KMS-11 (cell line): ENCODE measurements around the gene PTGDS.

ENCODE experiments used
- H2AFZ ChIP-seq: fragments of 200-600 bp; sonication (generic); 2 replicates; pipeline ENCODE4 v1.6.1; 2016; ENCODE audit warnings: antibody characterized with exemption, mixed run types, low read depth
- H3K27ac ChIP-seq: fragments of 200-600 bp; sonication (generic); 2 replicates; pipeline ENCODE4 v1.6.1; 2016; ENCODE audit warnings: mild to moderate bottlenecking, mixed run types
- H3K27me3 ChIP-seq: fragments of 200-600 bp; sonication (generic); 2 replicates; pipeline ENCODE4 v1.6.1; 2017; ENCODE audit warnings: mild to moderate bottlenecking, low read depth, mixed run types, moderate library complexity; ENCODE audit not compliant: insufficient read depth
- H3K36me3 ChIP-seq: fragments of 200-600 bp; sonication (generic); 2 replicates; pipeline ENCODE4 v1.6.1; 2017; ENCODE audit warnings: mild to moderate bottlenecking, mixed run types; ENCODE audit not compliant: insufficient read depth
- H3K4me1 ChIP-seq: fragments of 200-600 bp; sonication (generic); 2 replicates; pipeline ENCODE4 v1.6.1; 2016; ENCODE audit warnings: mild to moderate bottlenecking, low read depth, mixed run types; ENCODE audit not compliant: poor library complexity, severe bottlenecking
- H3K4me2 ChIP-seq: fragments of 200-600 bp; sonication (generic); 2 replicates; pipeline ENCODE4 v1.7.0; 2016; ENCODE audit warnings: mild to moderate bottlenecking, mixed run types
- H3K4me3 ChIP-seq: fragments of 200-600 bp; sonication (generic); IDR thresholded peaks from 2 replicates; pipeline ENCODE4 v1.6.1; 2017; ENCODE audit warnings: low read depth, low read length, mixed read lengths; ENCODE audit not compliant: insufficient read depth
- H3K79me2 ChIP-seq: fragments of 200-600 bp; sonication (generic); 2 replicates; pipeline ENCODE4 v1.6.1; 2016; ENCODE audit warnings: low read depth, mixed run types; ENCODE audit not compliant: insufficient read depth
- H3K9ac ChIP-seq: fragments of 200-600 bp; sonication (generic); 2 replicates; pipeline ENCODE4 v1.6.1; 2016; ENCODE audit warnings: mild to moderate bottlenecking, mixed run types
- H4K20me1 ChIP-seq: fragments of 200-600 bp; sonication (generic); 2 replicates; pipeline ENCODE4 v1.6.1; 2016; ENCODE audit warnings: mild to moderate bottlenecking, mixed run types; ENCODE audit not compliant: insufficient read depth
- CTCF ChIP-seq: fragments of 200-600 bp; sonication (generic); conservative IDR thresholded peaks from 2 replicates; pipeline ENCODE4 v1.6.1; 2017; ENCODE audit warnings: low read depth, mild to moderate bottlenecking, antibody characterized with exemption, low read length, moderate library complexity, mixed read lengths

Gene PTGDS

DNA sequence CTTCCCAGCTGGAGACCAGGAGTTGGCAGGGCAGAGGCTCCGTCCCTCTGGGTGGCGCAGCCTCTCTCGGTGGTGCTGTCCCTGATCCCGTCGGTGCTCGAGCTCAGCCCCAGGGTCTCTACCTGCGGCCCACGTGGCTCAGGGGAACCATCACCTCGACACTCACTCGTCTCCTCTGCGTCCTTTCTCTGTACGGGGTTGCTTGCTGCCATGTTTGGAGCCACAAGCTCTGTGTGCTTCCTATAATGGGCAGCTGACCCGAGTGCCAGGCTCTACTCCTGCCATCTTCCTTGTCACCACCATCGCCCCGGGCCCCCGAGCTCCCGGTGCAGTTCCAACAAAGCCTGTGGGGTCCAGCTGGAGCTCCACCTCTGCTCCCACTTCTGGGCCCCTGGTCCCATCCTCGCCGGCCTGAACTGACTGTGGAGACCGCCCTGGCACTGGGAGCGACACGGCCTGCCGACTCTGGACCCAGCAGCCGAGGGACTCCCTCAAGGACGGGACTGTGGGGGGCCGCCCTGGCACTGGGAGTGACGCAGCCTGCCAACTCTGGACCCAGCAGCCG is 37.8 kb upstream of the PTGDS start:
- no peaks in the 10 kb centered on the region for H4K20me1 ChIP-seq
- no peak overlapping the region for H3K27ac ChIP-seq
- H3K4me3 ChIP-seq: no peak overlapping the region
- H3K9ac ChIP-seq: no peak overlapping the region
- H3K4me1 ChIP-seq: no peaks in the 10 kb centered on the region
- peaks cover 3% of the 10 kb centered on the region; the same call in 1 of the 2 replicates for H3K36me3 ChIP-seq
- no peak for TF ChIP-seq CTCF
- no peaks in the 10 kb centered on the region for H3K27me3 ChIP-seq
- no peak overlapping the region for H3K4me2 ChIP-seq
- peaks cover 18% of the 10 kb centered on the region; the same call in 1 of the 2 replicates for H3K79me2 ChIP-seq
- no peak overlapping the region for H2AFZ ChIP-seq

- Histone ChIP-seq H3K4me3 (no peak overlapping the region), H3K9ac (no peak overlapping the region), H3K4me1 (peaks cover 4% of the 10 kb centered on the region), H3K27me3 (no peaks in the 10 kb centered on the region), H2AFZ (no peak overlapping the region), H3K27ac (no peak overlapping the region), H3K36me3 (peaks cover 3% of the 10 kb centered on the region; the same call in 1 of the 2 replicates), H4K20me1 (no peaks in the 10 kb centered on the region), H3K4me2 (no peak overlapping the region), H3K79me2 (peaks cover 18% of the 10 kb centered on the region; the same call in 1 of the 2 replicates)
- TF ChIP-seq CTCF: no peak
Observed at GRCh38 chr9:136939996-136940525, 37.2 kb upstream of the PTGDS start.

GRCh38 chr9:136940526-136941230 is 36.6 kb upstream of the PTGDS start:
- Histone ChIP-seq H3K4me3 (no peak overlapping the region), H2AFZ (no peak overlapping the region), H3K27ac (no peak overlapping the region), H4K20me1 (no peaks in the 10 kb centered on the region), H3K27me3 (no peaks in the 10 kb centered on the region), H3K36me3 (peaks cover 3% of the 10 kb centered on the region; the same call in 1 of the 2 replicates), H3K79me2 (peaks cover 18% of the 10 kb centered on the region; the same call in 1 of the 2 replicates), H3K4me1 (peaks cover 6% of the 10 kb centered on the region), H3K4me2 (no peak overlapping the region), H3K9ac (no peak overlapping the region)
- TF ChIP-seq CTCF: no peak

DNA sequence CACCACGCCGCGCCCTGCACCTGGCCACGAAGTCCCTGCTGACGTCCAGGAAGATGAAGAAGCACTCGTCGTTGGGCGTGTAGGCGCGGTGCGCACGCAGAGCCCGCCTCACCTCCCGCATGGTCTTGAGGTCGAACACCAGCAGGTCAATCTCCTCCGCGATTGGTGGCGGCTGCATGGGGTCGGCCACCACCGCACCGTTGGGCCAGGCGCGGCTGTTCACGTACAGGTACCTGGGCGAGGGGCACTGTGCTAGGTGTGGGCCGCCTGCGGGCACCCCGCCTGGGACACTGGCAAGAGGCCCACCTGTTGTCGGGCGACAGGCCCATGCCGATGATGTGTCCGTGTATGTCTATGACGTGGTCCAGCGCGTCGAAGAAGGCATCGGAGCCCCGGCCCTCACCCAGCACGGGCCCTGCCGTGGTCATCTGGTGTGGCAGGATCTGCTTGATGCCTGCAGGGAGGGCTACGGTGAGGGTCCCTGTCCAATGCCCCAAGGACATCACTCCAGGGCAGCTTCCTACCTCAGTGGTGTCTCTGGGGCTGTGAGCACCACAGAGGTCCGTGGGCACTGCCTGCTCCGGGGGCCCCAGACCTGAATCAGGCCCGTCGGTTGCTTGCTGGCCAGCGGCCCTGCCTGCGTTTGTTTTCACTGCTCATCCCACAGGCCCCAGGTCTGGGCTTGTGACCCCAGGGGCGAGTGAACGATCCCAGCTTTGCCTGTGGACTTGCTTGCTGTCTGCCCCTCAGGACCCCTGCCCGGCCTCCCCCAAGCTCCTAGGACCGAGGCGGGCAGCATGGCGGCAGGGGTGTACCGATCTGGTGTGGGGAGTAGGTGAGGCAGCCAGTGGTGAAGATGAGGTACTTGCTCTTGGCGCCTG is 35.8 kb upstream of the PTGDS start:
- no peak overlapping the region for H3K9ac ChIP-seq
- H3K27ac ChIP-seq: no peak overlapping the region
- H3K4me2 ChIP-seq: no peak overlapping the region
- H3K4me3 ChIP-seq: no peak overlapping the region
- no peak overlapping the region for H2AFZ ChIP-seq
- TF ChIP-seq CTCF: no peak
- peaks cover 18% of the 10 kb centered on the region; the same call in 1 of the 2 replicates for H3K79me2 ChIP-seq
- H3K27me3 ChIP-seq: no peaks in the 10 kb centered on the region
- no peaks in the 10 kb centered on the region for H4K20me1 ChIP-seq
- H3K36me3 ChIP-seq: peaks cover 3% of the 10 kb centered on the region; the same call in 1 of the 2 replicates
- H3K4me1 ChIP-seq: peaks cover 6% of the 10 kb centered on the region
